Measurements from ENCODE around the gene TSPAN2. TPM values are rescaled to one million over a fixed set of nuclear protein-coding genes. Genes with fewer than 3 reads are reported as not detected.

The TSPAN2 gene
- total and polyA plus RNA-seq, 7 experiments from 2014 or later = 0.30 to 12.0 (median 4.3) TPM; not detected in 1

DNA sequence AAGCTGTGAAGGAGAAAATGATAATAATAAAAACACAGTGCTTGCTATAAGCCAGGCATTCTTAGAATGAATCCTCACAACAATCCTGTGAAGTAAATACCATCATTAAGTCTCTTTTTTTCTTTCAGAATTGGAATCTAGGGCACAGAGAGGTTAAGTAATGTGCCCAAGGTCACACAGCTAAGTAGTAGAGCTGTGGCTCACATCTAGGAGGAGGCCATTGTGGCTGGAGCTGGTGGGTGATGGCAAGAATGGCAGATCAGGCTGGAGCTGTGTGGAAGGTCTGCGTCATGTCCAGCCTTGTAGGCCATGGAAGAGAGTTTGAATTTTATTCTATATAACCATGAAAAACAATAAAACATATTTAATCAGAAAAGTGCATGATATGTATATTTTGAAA, 38.2 kb upstream of the TSPAN2 start:
- no peak overlapping the region for H3K27ac Mint-ChIP-seq
- H3K4me3 Mint-ChIP-seq = no peak overlapping the region
- CTCF ChIA-PET = no interaction called here
- Histone ChIP-seq H3K27me3 (ENCODE audit: control insufficient read depth in 2 of 2, insufficient read depth in 2 of 2, low read length in 2 of 2) (no peaks in the 10 kb centered on the region), H3K4me1 (ENCODE audit: control insufficient read depth in 2 of 2, insufficient read depth in 2 of 2, low read length in 2 of 2) (no peaks in the 10 kb centered on the region), H3K9me3 (ENCODE audit: control insufficient read depth in 2 of 3, low read length in 3 of 3) (peaks cover 0 to 15% (median 0%) of the 10 kb centered on the region in 3 experiments), H3K27ac (ENCODE audit: low read depth, low read length) (no peak overlapping the region), H3K4me3 (ENCODE audit: low read length) (no peak overlapping the region), H3K36me3 (ENCODE audit: control insufficient read depth in 2 of 3, insufficient read depth in 3 of 3, low read length in 3 of 3) (no peaks in the 10 kb centered on the region)
- ATAC-seq = no peak
- peaks cover 0 to 3% (median 0%) of the 10 kb centered on the region in 7 donors for H3K4me1 Mint-ChIP-seq
- POLR2A ChIA-PET = no interaction called here
- intact Hi-C loops (cut with micrococcal nuclease) = no loop called here
- no peak for DNase-seq
- peaks cover 2 to 30% (median 17%) of the 10 kb centered on the region in 11 donors for H3K9me3 Mint-ChIP-seq
- peaks cover 0 to 11% (median 0%) of the 10 kb centered on the region in 5 donors for H3K36me3 Mint-ChIP-seq
- H3K27me3 Mint-ChIP-seq = peaks cover 5 to 30% (median 19%) of the 10 kb centered on the region in 5 donors

GRCh38 chr1:115126516-115126915, 37.2 kb upstream of the TSPAN2 start:
- peaks cover 5 to 41% (median 25%) of the 10 kb centered on the region in 11 donors for H3K9me3 Mint-ChIP-seq
- Histone ChIP-seq H3K36me3 (ENCODE audit: control insufficient read depth in 2 of 3, insufficient read depth in 3 of 3, low read length in 3 of 3) (no peaks in the 10 kb centered on the region), H3K4me1 (ENCODE audit: control insufficient read depth in 2 of 2, insufficient read depth in 2 of 2, low read length in 2 of 2) (no peaks in the 10 kb centered on the region), H3K27ac (ENCODE audit: low read depth, low read length) (no peak overlapping the region), H3K27me3 (ENCODE audit: control insufficient read depth in 2 of 2, insufficient read depth in 2 of 2, low read length in 2 of 2) (no peaks in the 10 kb centered on the region), H3K4me3 (ENCODE audit: low read length) (no peak overlapping the region), H3K9me3 (ENCODE audit: control insufficient read depth in 2 of 3, low read length in 3 of 3) (peaks cover 0 to 15% (median 0%) of the 10 kb centered on the region in 3 experiments)
- peaks cover 5 to 38% (median 26%) of the 10 kb centered on the region in 5 donors for H3K27me3 Mint-ChIP-seq
- ATAC-seq (no peak), DNase-seq (no peak)
- peaks cover 0 to 3% (median 0%) of the 10 kb centered on the region in 7 donors for H3K4me1 Mint-ChIP-seq
- no peak overlapping the region for H3K4me3 Mint-ChIP-seq
- H3K27ac Mint-ChIP-seq = no peak overlapping the region
- intact Hi-C loops (cut with micrococcal nuclease) = no loop called here
- peaks cover 0 to 11% (median 3%) of the 10 kb centered on the region in 5 donors for H3K36me3 Mint-ChIP-seq
- POLR2A ChIA-PET = no interaction called here
- CTCF ChIA-PET = no interaction called here

DNA sequence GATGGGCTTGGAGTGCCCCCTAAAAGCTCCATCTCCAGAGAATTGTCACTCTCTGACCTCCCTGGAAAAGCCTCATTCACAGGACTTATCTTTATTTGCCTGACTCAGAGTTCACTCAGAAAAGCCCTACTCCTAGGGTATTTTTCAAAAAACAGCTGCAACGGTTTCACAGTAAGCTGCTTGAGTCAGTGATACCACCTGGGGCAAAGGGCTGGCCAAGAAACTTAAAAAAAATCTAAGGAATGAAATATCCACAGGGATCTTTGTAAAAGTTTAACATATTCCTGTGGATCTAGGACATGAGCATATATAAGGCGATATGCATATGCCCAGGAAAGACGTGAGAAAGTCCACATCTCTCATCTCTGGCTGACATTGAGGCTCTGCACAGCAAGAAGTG, 33.8 kb upstream of the TSPAN2 start:
- Mint-ChIP-seq H3K27ac (no peak overlapping the region), H3K36me3 (peaks cover 0 to 17% (median 3%) of the 10 kb centered on the region in 5 donors)
- POLR2A ChIA-PET = no interaction called here

DNA sequence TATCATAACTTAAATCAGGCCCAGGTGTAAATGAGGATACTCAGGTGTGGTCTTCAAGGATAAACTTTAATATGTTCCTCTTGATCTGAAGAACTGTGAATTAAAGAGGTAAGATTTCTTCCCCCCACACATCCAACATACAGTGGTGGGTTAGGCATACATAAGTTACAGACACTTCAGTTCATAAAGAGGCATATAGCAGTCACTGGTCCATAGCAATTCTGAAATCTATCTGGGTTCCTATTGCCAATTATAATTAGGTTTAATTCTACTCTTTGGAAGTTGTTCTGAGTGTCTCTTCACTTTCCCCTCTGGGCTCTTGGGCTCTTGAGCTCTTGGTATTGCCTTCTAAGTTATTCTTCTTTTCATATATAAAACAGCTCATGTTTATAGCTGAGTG, 32.5 kb upstream of the TSPAN2 start:
- DNase-seq (no peak), ATAC-seq (no peak)
- ChIA-PET CTCF (no interaction called here), POLR2A (no interaction called here)
- Histone ChIP-seq H3K4me1 (ENCODE audit: control insufficient read depth in 2 of 2, insufficient read depth in 2 of 2, low read length in 2 of 2) (no peaks in the 10 kb centered on the region), H3K27me3 (ENCODE audit: control insufficient read depth in 2 of 2, insufficient read depth in 2 of 2, low read length in 2 of 2) (no peaks in the 10 kb centered on the region), H3K27ac (ENCODE audit: low read depth, low read length) (no peak overlapping the region), H3K36me3 (ENCODE audit: control insufficient read depth in 2 of 3, insufficient read depth in 3 of 3, low read length in 3 of 3) (no peaks in the 10 kb centered on the region), H3K9me3 (ENCODE audit: control insufficient read depth in 2 of 3, low read length in 3 of 3) (peaks cover 0 to 20% (median 0%) of the 10 kb centered on the region in 3 experiments), H3K4me3 (ENCODE audit: low read length) (no peak overlapping the region)
- Mint-ChIP-seq H3K27ac (no peak overlapping the region), H3K27me3 (peaks cover 5 to 74% (median 36%) of the 10 kb centered on the region in 5 donors), H3K4me3 (no peak overlapping the region), H3K9me3 (peaks cover 6 to 68% (median 29%) of the 10 kb centered on the region in 11 donors), H3K4me1 (no peaks in the 10 kb centered on the region), H3K36me3 (peaks cover 0 to 17% (median 3%) of the 10 kb centered on the region in 5 donors)
- intact Hi-C loops (cut with micrococcal nuclease) = no loop called here

More for the DNA sequence above, 33.8 kb upstream of the TSPAN2 start:
- Histone ChIP-seq H3K27me3 (ENCODE audit: control insufficient read depth in 2 of 2, insufficient read depth in 2 of 2, low read length in 2 of 2) (no peaks in the 10 kb centered on the region), H3K9me3 (ENCODE audit: control insufficient read depth in 2 of 3, low read length in 3 of 3) (peaks cover 0 to 20% (median 0%) of the 10 kb centered on the region in 3 experiments), H3K36me3 (ENCODE audit: control insufficient read depth in 2 of 3, insufficient read depth in 3 of 3, low read length in 3 of 3) (no peaks in the 10 kb centered on the region), H3K4me1 (ENCODE audit: control insufficient read depth in 2 of 2, insufficient read depth in 2 of 2, low read length in 2 of 2) (no peaks in the 10 kb centered on the region), H3K27ac (ENCODE audit: low read depth, low read length) (no peak overlapping the region), H3K4me3 (ENCODE audit: low read length) (no peak overlapping the region)
- no peak for DNase-seq
- no peaks in the 10 kb centered on the region for H3K4me1 Mint-ChIP-seq
- peaks cover 5 to 70% (median 36%) of the 10 kb centered on the region in 5 donors for H3K27me3 Mint-ChIP-seq
- ATAC-seq = no peak
- intact Hi-C loops (cut with micrococcal nuclease) = no loop called here
- no peak overlapping the region for H3K4me3 Mint-ChIP-seq
- H3K9me3 Mint-ChIP-seq = peaks cover 6 to 68% (median 30%) of the 10 kb centered on the region in 11 donors
- CTCF ChIA-PET = interaction anchor here (1.1 kb wide), 1 partner anchor 9 kb away, joined by 3 read pairs; no protein-coding TSS in a partner anchor

DNA sequence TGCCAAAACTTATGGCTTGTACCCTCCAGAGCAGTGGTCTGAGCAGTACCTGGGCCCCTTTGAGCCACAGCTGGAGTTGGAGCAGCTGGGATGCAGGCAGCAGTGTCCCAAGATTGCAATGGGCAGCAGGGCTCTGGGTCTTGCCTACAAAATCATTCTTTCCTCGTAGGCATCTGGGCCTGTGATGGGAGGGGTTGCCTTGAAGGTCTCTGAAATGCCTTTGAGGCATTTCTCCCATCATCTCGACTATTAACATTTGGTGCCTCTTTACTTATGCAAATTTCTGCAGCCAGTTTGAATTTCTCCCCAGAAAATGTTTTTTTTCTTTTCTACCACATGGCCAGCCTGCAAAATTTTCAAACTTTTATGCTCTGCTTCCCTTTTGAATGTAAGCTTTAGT, 31.0 kb upstream of the TSPAN2 start:
- intact Hi-C loops (cut with micrococcal nuclease) = no loop called here
- H3K27me3 ChIP-seq (ENCODE audit: control insufficient read depth in 2 of 2, insufficient read depth in 2 of 2, low read length in 2 of 2) = no peaks in the 10 kb centered on the region
- Mint-ChIP-seq H3K4me1 (no peaks in the 10 kb centered on the region), H3K4me3 (no peak overlapping the region), H3K9me3 (peaks cover 6 to 65% (median 29%) of the 10 kb centered on the region in 11 donors), H3K36me3 (peaks cover 0 to 17% (median 3%) of the 10 kb centered on the region in 5 donors), H3K27me3 (peaks cover 3 to 67% (median 36%) of the 10 kb centered on the region in 5 donors), H3K27ac (no peak overlapping the region)
- DNase-seq (no peak), ATAC-seq (no peak)
- H3K9me3 ChIP-seq (ENCODE audit: control insufficient read depth in 2 of 3, low read length in 3 of 3) = peaks cover 0 to 20% (median 0%) of the 10 kb centered on the region in 3 experiments
- H3K36me3 ChIP-seq (ENCODE audit: control insufficient read depth in 2 of 3, insufficient read depth in 3 of 3, low read length in 3 of 3) = no peaks in the 10 kb centered on the region
- H3K27ac ChIP-seq (ENCODE audit: low read depth, low read length) = no peak overlapping the region
- ChIA-PET POLR2A (no interaction called here), CTCF (interaction anchor here (0.6 kb wide), 1 partner anchor 140 kb away, joined by 3 read pairs; no protein-coding TSS in a partner anchor)
- no peak overlapping the region for H3K4me3 ChIP-seq (ENCODE audit: low read length)
- no peaks in the 10 kb centered on the region for H3K4me1 ChIP-seq (ENCODE audit: control insufficient read depth in 2 of 2, insufficient read depth in 2 of 2, low read length in 2 of 2)

GRCh38 chr1:115118611-115119010, 29.3 kb upstream of the TSPAN2 start:
- H3K27me3 ChIP-seq (ENCODE audit: control insufficient read depth in 2 of 2, insufficient read depth in 2 of 2, low read length in 2 of 2) = no peaks in the 10 kb centered on the region
- ATAC-seq (no peak), DNase-seq (no peak)
- H3K27ac ChIP-seq (ENCODE audit: low read depth, low read length) = no peak overlapping the region
- ChIA-PET CTCF (no interaction called here), POLR2A (no interaction called here)
- H3K9me3 ChIP-seq (ENCODE audit: control insufficient read depth in 2 of 3, low read length in 3 of 3) = peaks cover 0 to 15% (median 0%) of the 10 kb centered on the region in 3 experiments
- Mint-ChIP-seq H3K9me3 (peaks cover 6 to 48% (median 21%) of the 10 kb centered on the region in 11 donors), H3K4me1 (no peaks in the 10 kb centered on the region), H3K4me3 (no peak overlapping the region), H3K27ac (no peak overlapping the region), H3K27me3 (peaks cover 3 to 55% (median 25%) of the 10 kb centered on the region in 5 donors), H3K36me3 (peaks cover 0 to 14% (median 3%) of the 10 kb centered on the region in 5 donors)
- no peaks in the 10 kb centered on the region for H3K4me1 ChIP-seq (ENCODE audit: control insufficient read depth in 2 of 2, insufficient read depth in 2 of 2, low read length in 2 of 2)
- intact Hi-C loops (cut with micrococcal nuclease) = no loop called here
- H3K36me3 ChIP-seq (ENCODE audit: control insufficient read depth in 2 of 3, insufficient read depth in 3 of 3, low read length in 3 of 3) = no peaks in the 10 kb centered on the region
- H3K4me3 ChIP-seq (ENCODE audit: low read length) = no peak overlapping the region

GRCh38 chr1:115118086-115118485, 28.8 kb upstream of the TSPAN2 start:
- H3K36me3 ChIP-seq (ENCODE audit: control insufficient read depth in 2 of 3, insufficient read depth in 3 of 3, low read length in 3 of 3) = no peaks in the 10 kb centered on the region
- Mint-ChIP-seq H3K4me3 (no peak overlapping the region), H3K9me3 (peaks cover 6 to 43% (median 20%) of the 10 kb centered on the region in 11 donors), H3K27ac (no peak overlapping the region), H3K4me1 (no peaks in the 10 kb centered on the region), H3K27me3 (peaks cover 3 to 50% (median 25%) of the 10 kb centered on the region in 5 donors), H3K36me3 (peaks cover 0 to 10% (median 3%) of the 10 kb centered on the region in 5 donors)
- H3K27me3 ChIP-seq (ENCODE audit: control insufficient read depth in 2 of 2, insufficient read depth in 2 of 2, low read length in 2 of 2) = no peaks in the 10 kb centered on the region
- no peak overlapping the region for H3K27ac ChIP-seq (ENCODE audit: low read depth, low read length)
- no peak overlapping the region for H3K4me3 ChIP-seq (ENCODE audit: low read length)
- CTCF ChIA-PET = no interaction called here
- H3K9me3 ChIP-seq (ENCODE audit: control insufficient read depth in 2 of 3, low read length in 3 of 3) = peaks cover 0 to 10% (median 0%) of the 10 kb centered on the region in 3 experiments
- intact Hi-C loops (cut with micrococcal nuclease) = no loop called here
- POLR2A ChIA-PET = no interaction called here
- no peak for ATAC-seq
- H3K4me1 ChIP-seq (ENCODE audit: control insufficient read depth in 2 of 2, insufficient read depth in 2 of 2, low read length in 2 of 2) = no peaks in the 10 kb centered on the region
- DNase-seq = no peak
